Stimulated activated naive B cell treated with anti-CD40 and anti-IgM and Interleukin-4, amounts not matched to agents 10 μg/mL and 1 μg/mL and 100 μg/mL, for 72 hours (primary cell): Measurements from ENCODE around the gene PHLDA3.
A peak's percentile ranks its signal among the peaks of the same experiment; 100 is the strongest.
"Not testable (repeated sequence)": the region's sequence is repeated elsewhere in the genome, so short reads cannot be mapped to it uniquely, and the experiment has no call there.

ENCODE experiments used
- ATAC-seq, 2 donors: fragments of 150-1000 bp; cut with Tn5 transposase; replicated peaks; 2 replicates each; pipeline ENCODE4 v1.10.0; 2021; ENCODE audit warnings: moderate library complexity in 1 of 2
- DNase-seq: peaks from one replicate; pipeline ENCODE4 v3.0.0; 2021
- H3K27ac Mint-ChIP-seq: one replicate; pipeline ENCODE4 v1.8.0; 2022; ENCODE audit warnings: mild to moderate bottlenecking, mixed read lengths
- H3K27me3 Mint-ChIP-seq, 2 donors: one replicate each; pipeline ENCODE4 v1.8.0; 2022; ENCODE audit warnings: mixed read lengths in 2 of 2
- H3K36me3 Mint-ChIP-seq, 2 donors: one replicate each; pipeline ENCODE4 v1.8.0; 2022; ENCODE audit warnings: mixed read lengths in 2 of 2, mild to moderate bottlenecking in 1 of 2
- H3K4me1 Mint-ChIP-seq, 2 donors: one replicate each; pipeline ENCODE4 v1.8.0; 2022; ENCODE audit warnings: mixed read lengths in 2 of 2, mild to moderate bottlenecking in 1 of 2
- H3K4me3 Mint-ChIP-seq, 2 donors: one replicate each; pipeline ENCODE4 v1.8.0; 2022; ENCODE audit warnings: mild to moderate bottlenecking in 2 of 2, mixed read lengths in 2 of 2, moderate library complexity in 1 of 2
- H3K9me3 Mint-ChIP-seq, 2 donors: one replicate each; pipeline ENCODE4 v1.8.0; 2022; ENCODE audit warnings: mixed read lengths in 2 of 2, mild to moderate bottlenecking in 1 of 2

Gene PHLDA3

GRCh38 chr1:201485184-201485774 is 16.3 kb upstream of the PHLDA3 start:
- no peak for ATAC-seq
- DNase-seq, result no peak
- Mint-ChIP-seq H3K27me3 (peaks cover 5 to 15% of the 10 kb centered on the region in 2 donors), H3K27ac (no peak overlapping the region), H3K4me1 (peaks cover 22 to 27% of the 10 kb centered on the region in 2 donors), H3K36me3 (peaks cover 23 to 37% of the 10 kb centered on the region in 2 donors), H3K4me3 (no peak overlapping the region), H3K9me3 (no peaks in the 10 kb centered on the region)

GRCh38 chr1:201483373-201483949 is 14.5 kb upstream of the PHLDA3 start:
- Mint-ChIP-seq H3K36me3 (peaks cover 14 to 23% of the 10 kb centered on the region in 2 donors), H3K4me3 (no peak overlapping the region), H3K27me3 (peaks cover 5 to 15% of the 10 kb centered on the region in 2 donors), H3K9me3 (no peaks in the 10 kb centered on the region), H3K4me1 (peaks cover 21 to 30% of the 10 kb centered on the region in 2 donors), H3K27ac (no peak overlapping the region)
- DNase-seq (no peak), ATAC-seq (no peak)

GRCh38 chr1:201482755-201483154 is 13.8 kb upstream of the PHLDA3 start:
- ATAC-seq (peak in 1 of 2 donors; percentile 47), DNase-seq (peak; percentile 9)
- H3K27ac Mint-ChIP-seq, result no peak overlapping the region
- peaks cover 5 to 15% of the 10 kb centered on the region in 2 donors for H3K27me3 Mint-ChIP-seq
- peaks cover 21 to 30% of the 10 kb centered on the region in 2 donors for H3K4me1 Mint-ChIP-seq
- no peaks in the 10 kb centered on the region for H3K9me3 Mint-ChIP-seq
- peaks cover 9 to 18% of the 10 kb centered on the region in 2 donors for H3K36me3 Mint-ChIP-seq
- no peak overlapping the region for H3K4me3 Mint-ChIP-seq

GRCh38 chr1:201481761-201482493 is 12.9 kb upstream of the PHLDA3 start:
- DNase-seq, result peak; percentile 70
- Mint-ChIP-seq H3K9me3 (no peaks in the 10 kb centered on the region), H3K27me3 (peaks cover 5 to 15% of the 10 kb centered on the region in 2 donors), H3K27ac (no peak overlapping the region), H3K4me3 (peak overlapping the region; percentile 84 to 88), H3K4me1 (peaks cover 21 to 30% of the 10 kb centered on the region in 2 donors), H3K36me3 (peaks cover 8 to 17% of the 10 kb centered on the region in 2 donors)
- peak; percentile 85 to 89 for ATAC-seq

- no peak for ATAC-seq
- Mint-ChIP-seq H3K36me3 (peaks cover 8 to 17% of the 10 kb centered on the region in 2 donors), H3K4me3 (peak overlapping the region; percentile 84 to 88), H3K27ac (peak overlapping the region; percentile 76), H3K27me3 (peaks cover 9 to 22% of the 10 kb centered on the region in 2 donors), H3K9me3 (no peaks in the 10 kb centered on the region), H3K4me1 (peaks cover 21 to 30% of the 10 kb centered on the region in 2 donors)
- no peak for DNase-seq
These were observed 12.0 kb upstream of the PHLDA3 start for GRCh38 chr1:201481004-201481380.

- Mint-ChIP-seq H3K4me3 (peak overlapping the region; percentile 84 to 88), H3K27me3 (peaks cover 9 to 22% of the 10 kb centered on the region in 2 donors), H3K4me1 (peaks cover 21 to 30% of the 10 kb centered on the region in 2 donors), H3K27ac (peak overlapping the region; percentile 59), H3K9me3 (no peaks in the 10 kb centered on the region), H3K36me3 (peaks cover 8 to 17% of the 10 kb centered on the region in 2 donors)
- peak; percentile 46 for DNase-seq
- ATAC-seq, result peak; percentile 67 to 74
These were observed 11.4 kb upstream of the PHLDA3 start for GRCh38 chr1:201480231-201481003.

GRCh38 chr1:201479201-201479730 is 10.3 kb upstream of the PHLDA3 start:
- H3K4me3 Mint-ChIP-seq, result no peak overlapping the region
- H3K27me3 Mint-ChIP-seq, result peaks cover 9 to 23% of the 10 kb centered on the region in 2 donors
- H3K4me1 Mint-ChIP-seq, result peaks cover 21 to 30% of the 10 kb centered on the region in 2 donors
- DNase-seq, result no peak
- H3K36me3 Mint-ChIP-seq, result peaks cover 2 to 7% of the 10 kb centered on the region in 2 donors
- H3K9me3 Mint-ChIP-seq, result no peaks in the 10 kb centered on the region
- H3K27ac Mint-ChIP-seq, result no peak overlapping the region
- no peak for ATAC-seq

- not testable (repeated sequence) for H3K9me3 Mint-ChIP-seq, H3K36me3 Mint-ChIP-seq, ATAC-seq, H3K4me3 Mint-ChIP-seq, H3K27ac Mint-ChIP-seq, DNase-seq
- H3K4me1 Mint-ChIP-seq, result peaks cover 21 to 30% of the 10 kb centered on the region in 2 donors
- H3K27me3 Mint-ChIP-seq, result peaks cover 9 to 29% of the 10 kb centered on the region in 2 donors
These were observed 9.7 kb upstream of the PHLDA3 start for GRCh38 chr1:201478666-201479065.

- no peak overlapping the region for H3K27ac Mint-ChIP-seq
- H3K27me3 Mint-ChIP-seq, result peaks cover 19 to 40% of the 10 kb centered on the region in 2 donors
- H3K4me1 Mint-ChIP-seq, result peaks cover 10 to 19% of the 10 kb centered on the region in 2 donors
- no peak for ATAC-seq
- no peaks in the 10 kb centered on the region for H3K36me3 Mint-ChIP-seq
- no peak for DNase-seq
- H3K9me3 Mint-ChIP-seq, result no peaks in the 10 kb centered on the region
- no peak overlapping the region for H3K4me3 Mint-ChIP-seq
These were observed 7.8 kb upstream of the PHLDA3 start for GRCh38 chr1:201476670-201477344.

- DNase-seq (no peak), ATAC-seq (no peak)
- Mint-ChIP-seq H3K27me3 (peaks cover 24 to 42% of the 10 kb centered on the region in 2 donors), H3K4me3 (no peak overlapping the region), H3K36me3 (no peaks in the 10 kb centered on the region), H3K4me1 (peaks cover 6 to 12% of the 10 kb centered on the region in 2 donors), H3K9me3 (no peaks in the 10 kb centered on the region), H3K27ac (no peak overlapping the region)
These were observed 7.1 kb upstream of the PHLDA3 start for GRCh38 chr1:201475915-201476669.

GRCh38 chr1:201475130-201475529 is 6.1 kb upstream of the PHLDA3 start:
- DNase-seq (no peak), ATAC-seq (no peak)
- H3K4me1 Mint-ChIP-seq, result peaks cover 1 to 2% of the 10 kb centered on the region in 2 donors
- H3K4me3 Mint-ChIP-seq, result no peak overlapping the region
- H3K36me3 Mint-ChIP-seq, result no peaks in the 10 kb centered on the region
- peaks cover 31 to 45% of the 10 kb centered on the region in 2 donors for H3K27me3 Mint-ChIP-seq
- no peak overlapping the region for H3K27ac Mint-ChIP-seq
- no peaks in the 10 kb centered on the region for H3K9me3 Mint-ChIP-seq

- ATAC-seq, result no peak
These were observed 4.3 kb upstream of the PHLDA3 start for GRCh38 chr1:201473296-201473695.

GRCh38 chr1:201472321-201472720 is 3.3 kb upstream of the PHLDA3 start:
- not testable (repeated sequence) for ATAC-seq, H3K36me3 Mint-ChIP-seq
- peaks cover 1 to 13% of the 10 kb centered on the region in 2 donors for H3K4me1 Mint-ChIP-seq

More at GRCh38 chr1:201473296-201473695, 4.3 kb upstream of the PHLDA3 start:
- no peak for DNase-seq
- Mint-ChIP-seq H3K27me3 (peaks cover 42 to 63% of the 10 kb centered on the region in 2 donors), H3K9me3 (no peaks in the 10 kb centered on the region), H3K4me1 (peaks cover 1 to 9% of the 10 kb centered on the region in 2 donors), H3K4me3 (no peak overlapping the region), H3K36me3 (no peaks in the 10 kb centered on the region), H3K27ac (no peak overlapping the region)

More at GRCh38 chr1:201472321-201472720, 3.3 kb upstream of the PHLDA3 start:
- H3K9me3 Mint-ChIP-seq, H3K27ac Mint-ChIP-seq, H3K4me3 Mint-ChIP-seq, DNase-seq: not testable (repeated sequence)
- H3K27me3 Mint-ChIP-seq, result peaks cover 52 to 73% of the 10 kb centered on the region in 2 donors
